ENCODE results near the gene CECR2. TPM values are rescaled to one million over a fixed set of nuclear protein-coding genes. Genes with fewer than 3 reads are reported as not detected.
"Not testable (repeated sequence)": the region's sequence is repeated elsewhere in the genome, so short reads cannot be mapped to it uniquely, and the experiment has no call there.

Gene CECR2
- total and polyA plus RNA-seq, 9 donors, result 0.87 to 6.7 (median 1.4) TPM

DNA sequence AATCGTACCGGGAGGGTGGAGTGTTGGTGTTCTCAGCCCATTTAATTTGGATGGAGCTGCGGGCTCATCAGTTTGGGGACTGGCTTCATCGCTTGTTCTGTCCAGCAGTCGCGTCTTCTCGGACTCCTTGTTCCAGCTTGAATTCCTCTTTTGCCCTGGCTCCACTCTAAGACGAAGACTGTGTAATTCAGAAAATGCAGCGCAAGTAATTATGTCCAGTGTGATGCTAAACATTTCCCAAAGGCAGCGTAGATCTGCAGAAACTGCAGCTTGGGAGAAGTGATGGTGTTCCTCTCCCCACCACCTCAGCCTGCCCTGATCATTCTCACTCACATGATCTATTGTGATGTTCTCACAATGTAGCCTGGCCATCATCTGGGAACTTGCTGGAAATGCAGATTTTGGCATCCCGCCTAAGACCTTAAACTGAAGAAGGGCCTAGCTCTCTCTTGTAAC, 194.7 kb downstream of the CECR2 start:
- intact Hi-C loops (cut with DNase I), result loop anchor here in 1 of 4 donors (5.0 kb wide), 1 partner anchor 458 kb away; the partner anchor contains the start of gene MICAL3
- peak overlapping the region in 1 of 2 donors; percentile 60 for H3K27ac ChIP-seq
- H3K4me3 ChIP-seq, result no peak overlapping the region
- H3K27me3 ChIP-seq, result no peaks in the 10 kb centered on the region
- peak in 2 of 5 donors; percentile 47 to 73 for DNase-seq
- H3K4me1 ChIP-seq (ENCODE audit: insufficient read depth), result peaks cover 11% of the 10 kb centered on the region
- H3K36me3 ChIP-seq, result no peaks in the 10 kb centered on the region
- TF ChIP-seq POLR2A (IDR thresholded peaks at IDR 0.05), result no peak
- TF ChIP-seq, protein P1, sequence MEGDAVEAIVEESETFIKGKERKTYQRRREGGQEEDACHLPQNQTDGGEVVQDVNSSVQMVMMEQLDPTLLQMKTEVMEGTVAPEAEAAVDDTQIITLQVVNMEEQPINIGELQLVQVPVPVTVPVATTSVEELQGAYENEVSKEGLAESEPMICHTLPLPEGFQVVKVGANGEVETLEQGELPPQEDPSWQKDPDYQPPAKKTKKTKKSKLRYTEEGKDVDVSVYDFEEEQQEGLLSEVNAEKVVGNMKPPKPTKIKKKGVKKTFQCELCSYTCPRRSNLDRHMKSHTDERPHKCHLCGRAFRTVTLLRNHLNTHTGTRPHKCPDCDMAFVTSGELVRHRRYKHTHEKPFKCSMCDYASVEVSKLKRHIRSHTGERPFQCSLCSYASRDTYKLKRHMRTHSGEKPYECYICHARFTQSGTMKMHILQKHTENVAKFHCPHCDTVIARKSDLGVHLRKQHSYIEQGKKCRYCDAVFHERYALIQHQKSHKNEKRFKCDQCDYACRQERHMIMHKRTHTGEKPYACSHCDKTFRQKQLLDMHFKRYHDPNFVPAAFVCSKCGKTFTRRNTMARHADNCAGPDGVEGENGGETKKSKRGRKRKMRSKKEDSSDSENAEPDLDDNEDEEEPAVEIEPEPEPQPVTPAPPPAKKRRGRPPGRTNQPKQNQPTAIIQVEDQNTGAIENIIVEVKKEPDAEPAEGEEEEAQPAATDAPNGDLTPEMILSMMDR (IDR thresholded peaks at IDR 0.05), result no peak
- peak; percentile 62 for TF ChIP-seq EP300 (IDR thresholded peaks at IDR 0.05)
- WGBS, 3 donors, result 33 to 41% (median 39%) methylated on average over 11 of the region's 11 CpGs
- no peaks in the 10 kb centered on the region for H3K9me3 ChIP-seq

- H3K27ac ChIP-seq; intact Hi-C loops (cut with DNase I); H3K9me3 ChIP-seq; DNase-seq; H3K4me3 ChIP-seq; H3K27me3 ChIP-seq; H3K36me3 ChIP-seq: not testable (repeated sequence)
- WGBS, 3 donors, result 93 to 96% (median 95%) methylated on average over 19 of the region's 19 CpGs
- peaks cover 15% of the 10 kb centered on the region for H3K4me1 ChIP-seq (ENCODE audit: insufficient read depth)
Observed at GRCh38 chr22:17566016-17566687, 196.9 kb downstream of the CECR2 start.

DNA sequence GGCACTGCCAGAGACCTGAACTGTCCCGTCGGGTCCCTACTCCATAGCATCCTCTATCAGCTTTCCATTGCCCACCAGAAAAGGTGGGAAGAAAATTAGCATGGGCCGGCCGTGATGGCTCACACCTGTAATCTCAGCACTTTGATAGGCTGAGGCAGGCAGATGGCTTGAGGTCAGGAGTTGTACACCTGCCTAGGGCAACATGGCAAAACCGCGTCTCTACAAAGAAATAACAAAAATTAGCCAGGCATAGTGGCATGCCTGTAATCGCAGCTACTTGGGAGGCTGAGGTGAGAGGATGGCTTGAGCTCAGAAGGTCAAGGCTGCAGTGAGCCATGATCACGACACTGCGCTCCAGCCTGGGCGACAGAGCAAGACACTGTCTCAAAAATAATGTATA, 197.5 kb downstream of the CECR2 start:
- Histone ChIP-seq H3K27ac (no peak overlapping the region), H3K9me3 (no peaks in the 10 kb centered on the region), H3K36me3 (no peaks in the 10 kb centered on the region), H3K4me1 (ENCODE audit: insufficient read depth) (peaks cover 19% of the 10 kb centered on the region), H3K27me3 (no peaks in the 10 kb centered on the region), H3K4me3 (no peak overlapping the region)
- intact Hi-C loops (cut with DNase I), result no loop called here
- WGBS, 3 donors, result 67 to 87% (median 82%) methylated on average over 10 of the region's 10 CpGs
- TF ChIP-seq POLR2A (IDR thresholded peaks at IDR 0.05) (no peak), EP300 (IDR thresholded peaks at IDR 0.05) (no peak)
- TF ChIP-seq, protein P1 (IDR thresholded peaks at IDR 0.05), result no peak
- DNase-seq, result no peak

DNA sequence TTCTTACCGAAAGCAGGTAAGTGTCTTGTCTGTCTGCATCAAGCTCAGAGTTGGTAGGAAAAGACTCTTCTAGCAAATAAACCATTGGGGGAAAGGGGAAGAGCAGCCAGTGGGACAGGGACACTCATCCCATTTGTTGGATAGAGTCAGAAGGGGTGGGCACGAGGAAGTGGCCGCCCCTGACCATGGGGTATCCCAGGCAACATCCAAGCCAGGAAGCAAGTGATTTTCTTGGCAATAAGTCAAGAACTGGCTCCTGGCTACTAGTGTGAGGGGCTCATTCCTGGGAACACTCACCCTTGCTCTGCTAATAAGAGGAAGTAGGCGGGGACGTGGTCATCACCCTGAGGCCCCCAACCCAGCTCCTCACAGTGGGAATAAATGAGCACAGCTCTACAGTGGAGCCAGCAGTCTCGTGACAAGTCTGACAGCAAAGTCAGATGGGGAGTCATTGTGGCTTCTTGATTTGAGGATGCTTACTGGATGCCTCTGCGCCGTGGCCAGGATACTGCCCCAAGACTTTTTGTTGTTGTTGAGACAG, 200.8 kb downstream of the CECR2 start:
- no peaks in the 10 kb centered on the region for H3K36me3 ChIP-seq
- no peaks in the 10 kb centered on the region for H3K27me3 ChIP-seq
- intact Hi-C loops (cut with DNase I), result loop anchor here in 1 of 4 donors (10.0 kb wide), 1 partner anchor 65 kb away; the partner anchor contains the start of gene BCL2L13
- no peaks in the 10 kb centered on the region for H3K9me3 ChIP-seq
- H3K4me3 ChIP-seq, result peak overlapping the region; percentile 1
- no peak for TF ChIP-seq POLR2A (IDR thresholded peaks at IDR 0.05)
- TF ChIP-seq EP300 (IDR thresholded peaks at IDR 0.05), result no peak
- TF ChIP-seq, protein P1 (IDR thresholded peaks at IDR 0.05), result no peak
- peak in 1 of 5 donors; percentile 37 for DNase-seq
- H3K4me1 ChIP-seq (ENCODE audit: insufficient read depth), result peaks cover 8% of the 10 kb centered on the region
- WGBS, 3 donors, result 22 to 30% (median 23%) methylated on average over 8 of the region's 8 CpGs
- H3K27ac ChIP-seq, result peak overlapping the region; percentile 6 to 55
